HUES6 (cell line): ENCODE results near the gene HP1BP3.

Source experiments
- H3K27ac ChIP-seq: 2 replicates; pipeline ENCODE4 v1.7.0; 2013; ENCODE audit warnings: low read depth, mild to moderate bottlenecking, low read length, inconsistent platforms
- H3K27me3 ChIP-seq: 2 replicates; pipeline ENCODE4 v1.6.1; 2013; ENCODE audit warnings: low read length; ENCODE audit not compliant: control insufficient read depth, insufficient read depth
- H3K36me3 ChIP-seq: 2 replicates; pipeline ENCODE4 v1.6.1; 2013; ENCODE audit warnings: low read length; ENCODE audit not compliant: control insufficient read depth, insufficient read depth
- H3K4me1 ChIP-seq: 2 replicates; pipeline ENCODE4 v1.6.1; 2013; ENCODE audit warnings: low read length; ENCODE audit not compliant: control insufficient read depth, insufficient read depth
- H3K4me3 ChIP-seq: 2 replicates; pipeline ENCODE4 v1.5.1; 2013; ENCODE audit warnings: low read depth, low read length
- H3K9ac ChIP-seq: one replicate; pipeline ENCODE4 v1.6.1; 2013; ENCODE audit warnings: mild to moderate bottlenecking, low read length
- H3K9me3 ChIP-seq: 2 replicates; pipeline ENCODE4 v1.6.1; 2013; ENCODE audit warnings: low read depth, low read length; ENCODE audit not compliant: control insufficient read depth, insufficient read depth

Gene HP1BP3

DNA sequence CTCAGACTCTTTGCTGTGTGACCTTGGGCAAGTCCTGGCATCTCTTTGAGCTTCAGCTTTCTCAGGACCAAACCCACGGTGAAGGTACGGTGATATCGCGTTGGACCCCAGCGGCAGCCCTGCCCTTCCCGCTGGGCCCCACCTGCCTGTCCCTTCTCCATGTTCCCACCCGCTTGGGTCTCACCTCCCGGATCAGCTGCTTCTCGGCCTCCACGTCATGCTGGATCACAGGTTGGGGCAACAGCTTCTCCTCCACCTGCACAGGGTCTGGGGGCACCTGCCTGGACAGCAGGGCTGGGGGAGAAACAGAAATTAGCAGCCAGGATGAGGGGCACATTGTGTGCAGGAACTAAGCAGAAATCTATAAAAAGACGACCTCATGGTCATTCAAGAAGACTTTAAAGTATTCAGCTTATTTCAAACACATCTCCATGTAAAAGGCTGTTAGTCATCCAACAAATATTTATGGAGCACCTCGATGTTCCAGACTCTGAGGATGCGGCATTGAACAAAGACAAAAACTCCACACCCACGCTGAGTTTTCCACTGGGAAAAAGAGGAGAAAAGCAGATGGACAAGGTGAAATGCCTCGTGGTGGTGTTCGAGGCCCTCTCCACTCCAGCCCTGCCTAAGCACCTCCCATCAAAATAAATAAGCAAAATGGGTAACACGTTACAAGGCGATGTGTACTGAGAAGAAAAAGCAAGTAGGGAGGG, 88.8 kb downstream of the HP1BP3 start:
- H3K27ac ChIP-seq: no peak overlapping the region; the same call in 1 of the 2 replicates
- H3K4me1 ChIP-seq: peaks cover 11% of the 10 kb centered on the region; the same call in 1 of the 2 replicates
- H3K9ac ChIP-seq: peak overlapping the region; percentile 38
- no peaks in the 10 kb centered on the region for H3K9me3 ChIP-seq
- H3K27me3 ChIP-seq: no peaks in the 10 kb centered on the region
- H3K36me3 ChIP-seq: peaks cover 6% of the 10 kb centered on the region; the same call in 1 of the 2 replicates
- no peak overlapping the region for H3K4me3 ChIP-seq

DNA sequence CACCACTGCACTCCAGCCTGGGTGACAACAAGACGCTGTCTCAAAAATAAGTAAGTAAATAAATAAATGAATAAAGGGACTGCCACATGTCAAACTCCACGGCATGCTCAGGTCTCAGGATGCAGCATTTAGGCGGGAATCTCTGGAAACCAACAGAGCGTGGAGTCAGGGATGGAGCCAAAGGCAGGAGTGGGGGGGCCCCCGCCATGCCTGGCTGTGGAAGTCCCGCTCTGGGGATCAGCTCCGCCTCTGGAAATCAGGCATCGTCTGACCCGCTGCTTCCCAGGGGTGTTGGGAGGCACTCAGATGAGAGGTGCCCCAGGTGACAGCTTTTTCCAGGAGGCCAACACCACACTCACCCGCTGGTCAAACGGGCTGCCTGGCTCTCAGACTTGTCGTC, 89.5 kb downstream of the HP1BP3 start:
- H3K27ac ChIP-seq: no peak overlapping the region
- H3K27me3 ChIP-seq: no peaks in the 10 kb centered on the region
- peaks cover 11% of the 10 kb centered on the region; the same call in 1 of the 2 replicates for H3K4me1 ChIP-seq
- H3K9ac ChIP-seq: peak overlapping the region; percentile 38
- H3K4me3 ChIP-seq: no peak overlapping the region; the same call in 1 of the 2 replicates
- H3K9me3 ChIP-seq: no peaks in the 10 kb centered on the region
- 0 out of 2 replicates have a peak, but pooled peaks cover under 1% of the 10 kb centered on the region for H3K36me3 ChIP-seq

DNA sequence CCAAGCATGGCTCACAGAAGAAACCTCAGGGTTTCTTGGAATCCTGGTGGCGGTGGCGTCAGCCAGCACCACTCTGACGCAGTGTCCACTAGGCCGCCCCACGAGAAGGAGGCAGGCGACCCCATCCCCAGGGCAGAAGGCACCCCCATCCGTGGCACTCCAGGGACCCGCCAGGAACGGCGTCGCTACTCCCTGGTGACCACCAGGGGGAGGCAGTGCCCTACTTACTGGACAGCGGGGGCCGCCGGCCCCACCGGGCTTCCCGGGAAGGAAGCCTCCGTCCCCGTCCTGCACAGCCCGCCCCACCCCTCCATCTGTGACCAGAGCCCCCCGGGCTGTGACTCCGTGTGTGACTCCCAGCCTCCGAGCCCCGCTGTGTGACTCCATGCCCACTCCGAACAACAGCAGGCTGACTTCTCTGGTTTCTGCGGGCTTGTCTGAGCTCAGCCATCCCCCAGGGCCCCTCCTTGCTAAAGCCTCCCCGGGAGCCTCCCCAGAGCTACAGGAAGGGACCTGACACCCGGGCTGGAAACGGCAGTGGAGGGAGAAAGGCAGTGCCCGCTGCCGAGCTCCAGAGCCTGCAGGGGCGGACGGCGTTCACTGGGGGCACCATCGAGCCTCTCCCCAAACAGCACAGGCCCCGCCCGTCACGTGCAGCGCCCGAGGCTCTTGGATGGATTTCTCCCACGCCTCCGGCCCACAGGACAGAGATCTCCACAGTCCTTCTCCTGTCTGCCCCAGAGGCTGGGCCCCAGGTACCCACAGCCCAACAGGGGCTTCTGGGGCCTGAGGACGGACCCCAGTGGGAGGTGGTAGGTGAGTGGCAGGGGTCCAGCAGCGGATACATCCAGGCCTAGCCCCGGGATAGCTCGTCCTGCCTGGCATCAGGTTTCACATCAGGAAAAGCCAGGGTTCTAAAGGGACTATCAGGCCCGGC, 90.4 kb downstream of the HP1BP3 start:
- H3K9ac ChIP-seq: peak overlapping the region; percentile 76
- H3K9me3 ChIP-seq: no peaks in the 10 kb centered on the region
- no peaks in the 10 kb centered on the region for H3K36me3 ChIP-seq
- no peak overlapping the region; the same call in 1 of the 2 replicates for H3K27ac ChIP-seq
- peak overlapping the region; percentile 74 for H3K4me3 ChIP-seq
- H3K4me1 ChIP-seq: peaks cover 11% of the 10 kb centered on the region; the same call in 1 of the 2 replicates
- H3K27me3 ChIP-seq: no peaks in the 10 kb centered on the region

DNA sequence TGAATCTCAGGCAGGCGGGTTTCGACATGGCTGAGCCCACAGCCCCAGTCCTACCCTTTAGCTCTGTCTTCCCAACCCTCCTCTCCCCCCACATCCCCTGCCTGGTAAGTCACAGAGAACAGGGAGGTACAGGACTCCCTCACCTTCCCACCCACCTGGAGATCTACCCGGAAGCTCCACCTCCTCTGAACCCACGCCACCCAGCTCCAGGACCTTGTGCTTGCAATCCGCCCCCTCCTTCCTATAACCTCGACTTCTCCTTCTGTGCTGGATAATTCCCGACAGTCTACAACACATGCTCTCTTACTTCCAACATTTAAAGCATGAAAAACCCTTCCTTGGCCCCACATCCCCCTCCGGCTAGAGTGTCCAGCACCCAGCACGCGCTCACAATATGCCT, 91.6 kb downstream of the HP1BP3 start:
- H3K4me3 ChIP-seq: no peak overlapping the region
- no peaks in the 10 kb centered on the region for H3K9me3 ChIP-seq
- H3K4me1 ChIP-seq: peaks cover 11% of the 10 kb centered on the region; the same call in 1 of the 2 replicates
- no peaks in the 10 kb centered on the region for H3K36me3 ChIP-seq
- no peaks in the 10 kb centered on the region for H3K27me3 ChIP-seq
- no peak overlapping the region for H3K9ac ChIP-seq
- H3K27ac ChIP-seq: no peak overlapping the region

DNA sequence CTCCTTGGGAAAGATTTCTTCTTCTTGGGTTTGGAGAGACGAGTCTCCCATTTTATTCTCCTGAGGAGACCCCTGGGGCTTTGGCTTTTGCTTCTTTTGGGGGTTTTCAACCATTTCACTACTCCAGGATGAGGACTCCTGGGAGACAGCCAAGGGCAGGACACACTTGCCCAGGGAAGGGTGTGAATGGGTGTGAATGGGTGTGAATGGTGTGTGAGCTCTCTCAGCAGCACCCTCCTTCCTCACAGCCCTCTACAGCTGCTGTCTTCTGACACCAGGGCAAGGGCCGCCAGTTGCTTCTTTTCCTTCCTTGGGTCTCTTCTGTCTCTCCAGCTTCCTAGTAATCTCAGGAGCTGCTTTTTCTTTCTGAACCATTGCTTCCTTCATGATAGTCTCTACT, 93.5 kb downstream of the HP1BP3 start:
- Histone ChIP-seq H3K4me3 (no peak overlapping the region), H3K4me1 (peaks cover 11% of the 10 kb centered on the region; the same call in 1 of the 2 replicates), H3K27me3 (no peaks in the 10 kb centered on the region), H3K9ac (no peak overlapping the region), H3K36me3 (0 out of 2 replicates have a peak, but pooled peaks cover 4% of the 10 kb centered on the region), H3K27ac (no peak overlapping the region), H3K9me3 (no peaks in the 10 kb centered on the region)
